HEK293T (cell line): ENCODE data around the gene ASIP.
"Not testable (repeated sequence)": the region's sequence is repeated elsewhere in the genome, so short reads cannot be mapped to it uniquely, and the experiment has no call there.

ENCODE experiments used
- CTCF ChIA-PET: fragments of 350-600 bp; formaldehyde crosslinking; extraction: SDS; loops from one replicate; lab custom pipeline; 2021; ENCODE audit warnings: antibody characterized with exemption, inconsistent platforms; lab: Yijun Ruan, JAX
- POLR2A ChIA-PET: fragments of 350-600 bp; formaldehyde crosslinking; extraction: SDS; loops from one replicate; lab custom pipeline; 2020; ENCODE audit warnings: antibody characterized with exemption, inconsistent platforms; lab: Yijun Ruan, JAX
- DNase-seq: peaks from one replicate; pipeline ENCODE4 v3.0.0; 2012; ENCODE audit warnings: mixed read lengths; ENCODE audit errors: extremely low spot score
- ARNT ChIP-seq: fragments of 450-650 bp; IDR thresholded peaks from 2 replicates; pipeline ENCODE4 v1.6.1; 2017; ENCODE audit warnings: mild to moderate bottlenecking
- BHLHE40 ChIP-seq: fragments of 450-650 bp; IDR thresholded peaks from 2 replicates; pipeline ENCODE4 v1.6.1; 2016; ENCODE audit warnings: mild to moderate bottlenecking, moderate library complexity, borderline replicate concordance
- CTBP1 ChIP-seq: fragments of 450-650 bp; IDR thresholded peaks from 2 replicates; pipeline ENCODE4 v1.6.1; 2016; ENCODE audit warnings: borderline replicate concordance
- ELF4 ChIP-seq: fragments of 450-650 bp; IDR thresholded peaks from 2 replicates; pipeline ENCODE4 v1.6.1; 2017; ENCODE audit warnings: antibody characterized with exemption
- FOXA1 ChIP-seq: fragments of 450-650 bp; IDR thresholded peaks from 2 replicates; pipeline ENCODE4 v1.6.1; 2016; ENCODE audit warnings: mild to moderate bottlenecking
- FOXK2 ChIP-seq: fragments of 450-650 bp; IDR thresholded peaks from 2 replicates; pipeline ENCODE4 v1.6.1; 2016; ENCODE audit warnings: mild to moderate bottlenecking
- FOXM1 ChIP-seq: fragments of 450-650 bp; IDR thresholded peaks from 2 replicates; pipeline ENCODE4 v1.6.1; 2017; ENCODE audit warnings: mild to moderate bottlenecking, borderline replicate concordance
- HDGF ChIP-seq: fragments of 450-650 bp; IDR thresholded peaks from 2 replicates; pipeline ENCODE4 v1.6.1; 2017; ENCODE audit warnings: antibody characterized with exemption, borderline replicate concordance
- L3MBTL2 ChIP-seq: fragments of 450-650 bp; conservative IDR thresholded peaks from 2 replicates; pipeline ENCODE4 v1.6.1; 2016; ENCODE audit warnings: mild to moderate bottlenecking
- LEF1 ChIP-seq: fragments of 450-650 bp; IDR thresholded peaks from 2 replicates; pipeline ENCODE4 v1.6.1; 2017; ENCODE audit warnings: mild to moderate bottlenecking, borderline replicate concordance
- NFRKB ChIP-seq: fragments of 450-650 bp; IDR thresholded peaks from 2 replicates; pipeline ENCODE4 v1.6.1; 2016; ENCODE audit warnings: mild to moderate bottlenecking, moderate library complexity
- SP1 ChIP-seq: fragments of 450-650 bp; IDR thresholded peaks from 2 replicates; pipeline ENCODE4 v1.6.1; 2017
- SUZ12 ChIP-seq: fragments of 450-650 bp; IDR thresholded peaks from 2 replicates; pipeline ENCODE4 v1.6.1; 2016; ENCODE audit warnings: mild to moderate bottlenecking
- TARDBP ChIP-seq: fragments of 450-650 bp; IDR thresholded peaks from 2 replicates; pipeline ENCODE4 v1.6.1; 2016
- ZNF384 ChIP-seq: fragments of 450-650 bp; IDR thresholded peaks from 2 replicates; pipeline ENCODE4 v1.6.1; 2016
- TF ChIP-seq, protein P1 (sequence below): fragments of 450-650 bp; IDR thresholded peaks from 2 replicates; pipeline ENCODE4 v1.6.1; 2016

The ASIP gene

DNA sequence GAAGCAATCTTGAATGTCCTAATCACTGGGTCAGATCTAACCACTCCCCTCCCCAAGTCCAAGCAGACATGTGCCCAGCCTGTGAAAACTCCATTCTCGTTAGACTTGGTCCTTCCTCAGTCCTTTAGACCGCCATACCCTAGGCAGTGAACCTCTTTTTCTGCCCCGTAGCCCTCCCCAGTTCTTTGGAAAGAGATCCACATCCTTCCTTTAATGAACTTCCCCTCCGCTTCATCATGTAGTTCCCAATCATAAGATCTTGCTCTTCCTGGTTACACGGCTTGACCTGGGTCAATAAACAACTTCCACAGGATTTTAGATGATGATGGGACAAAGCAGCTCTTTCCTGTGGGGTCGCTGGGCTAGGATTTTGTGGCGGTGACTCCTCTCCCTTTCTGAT is 52.4 kb downstream of the ASIP start:
- no peak for DNase-seq
- CTCF ChIA-PET: no interaction called here
- TF ChIP-seq FOXK2 (no peak), SUZ12 (no peak), CTBP1 (no peak), ZNF384 (no peak), L3MBTL2 (no peak), SP1 (no peak), LEF1 (no peak), BHLHE40 (no peak), ELF4 (no peak), TARDBP (no peak), NFRKB (no peak), FOXM1 (no peak), HDGF (no peak), ARNT (no peak), FOXA1 (no peak)
- TF ChIP-seq, protein P1, sequence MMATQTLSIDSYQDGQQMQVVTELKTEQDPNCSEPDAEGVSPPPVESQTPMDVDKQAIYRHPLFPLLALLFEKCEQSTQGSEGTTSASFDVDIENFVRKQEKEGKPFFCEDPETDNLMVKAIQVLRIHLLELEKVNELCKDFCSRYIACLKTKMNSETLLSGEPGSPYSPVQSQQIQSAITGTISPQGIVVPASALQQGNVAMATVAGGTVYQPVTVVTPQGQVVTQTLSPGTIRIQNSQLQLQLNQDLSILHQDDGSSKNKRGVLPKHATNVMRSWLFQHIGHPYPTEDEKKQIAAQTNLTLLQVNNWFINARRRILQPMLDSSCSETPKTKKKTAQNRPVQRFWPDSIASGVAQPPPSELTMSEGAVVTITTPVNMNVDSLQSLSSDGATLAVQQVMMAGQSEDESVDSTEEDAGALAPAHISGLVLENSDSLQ: no peak
- POLR2A ChIA-PET: no interaction called here

DNA sequence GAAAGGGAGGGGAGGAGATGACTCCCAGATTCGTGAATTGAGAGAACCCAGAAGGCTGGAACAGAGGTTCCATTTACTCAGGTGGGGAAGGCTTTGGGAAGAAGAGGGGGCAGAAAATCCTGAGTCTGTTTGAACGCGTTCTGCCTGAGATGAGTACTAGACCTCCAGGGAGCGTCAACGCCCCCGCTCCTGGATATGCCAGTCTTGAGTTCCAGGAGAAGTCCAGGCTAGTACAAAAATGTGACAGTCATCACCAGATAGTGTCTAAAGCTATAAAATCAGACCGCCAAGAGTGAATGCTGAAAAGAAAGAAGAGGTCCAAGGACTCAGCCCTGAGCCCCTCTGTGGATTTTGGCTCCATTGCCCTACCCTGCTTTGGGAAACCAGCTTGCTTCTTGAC is 53.3 kb downstream of the ASIP start:
- TF ChIP-seq ARNT (no peak), HDGF (no peak), SUZ12 (no peak), SP1 (no peak), LEF1 (no peak), L3MBTL2 (no peak), FOXA1 (no peak), BHLHE40 (no peak), ZNF384 (no peak), CTBP1 (no peak), FOXM1 (no peak)
- CTCF ChIA-PET: no interaction called here
- POLR2A ChIA-PET: no interaction called here
- DNase-seq: no peak

DNA sequence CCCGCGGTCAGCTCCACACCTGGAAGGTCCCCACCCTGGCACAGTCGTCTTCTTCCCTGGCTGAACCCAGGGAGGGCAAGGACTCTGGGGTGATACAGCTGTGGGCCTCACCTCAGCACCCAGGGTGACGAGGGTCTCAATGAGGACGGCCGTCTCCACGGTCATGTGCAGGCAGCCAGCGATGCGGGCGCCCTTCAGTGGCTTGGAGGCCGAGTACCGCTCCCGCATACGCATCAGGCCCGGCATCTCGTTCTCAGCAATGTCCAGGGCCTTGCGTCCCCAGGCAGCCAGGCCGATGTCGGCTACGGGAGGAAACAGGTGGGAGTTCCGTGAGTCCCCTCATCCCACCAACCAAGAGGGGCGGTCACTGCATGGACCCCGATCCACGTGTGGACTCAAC is 54.1 kb downstream of the ASIP start:
- no peak for DNase-seq
- POLR2A ChIA-PET: no interaction called here
- TF ChIP-seq SP1 (no peak), CTBP1 (no peak), L3MBTL2 (no peak), TARDBP (no peak), BHLHE40 (no peak), HDGF (no peak), LEF1 (no peak)
- CTCF ChIA-PET: no interaction called here

DNA sequence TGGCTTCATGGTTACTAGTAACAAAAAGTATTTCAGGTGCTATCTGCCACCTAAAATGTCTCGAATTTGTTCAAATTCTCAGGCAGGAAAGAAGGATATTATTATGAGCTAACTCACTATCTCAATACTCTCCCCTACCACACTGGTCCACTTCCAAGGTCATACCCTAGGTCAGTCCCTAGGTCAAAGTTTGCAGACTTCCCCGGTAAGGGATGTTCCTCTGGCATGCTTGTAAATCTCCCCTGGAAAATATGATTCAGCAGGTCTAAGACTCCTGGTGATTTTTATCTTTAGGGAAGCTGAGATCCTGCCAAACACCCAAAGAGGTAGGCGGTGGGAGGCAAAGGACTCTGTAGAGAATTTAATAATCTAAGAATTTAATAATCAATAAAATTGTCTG is 55.2 kb downstream of the ASIP start:
- ChIA-PET CTCF (interaction anchor here (0.6 kb wide), 1 partner anchor 9 kb away, joined by 5 read pairs; no protein-coding TSS in a partner anchor), POLR2A (no interaction called here)
- DNase-seq: no peak
- TF ChIP-seq SP1 (no peak), LEF1 (no peak), TARDBP (no peak), ELF4 (no peak), SUZ12 (no peak), FOXM1 (no peak), ZNF384 (no peak), ARNT (no peak), BHLHE40 (no peak), HDGF (no peak), L3MBTL2 (no peak), NFRKB (no peak), CTBP1 (no peak), FOXK2 (no peak), FOXA1 (no peak)
- TF ChIP-seq, protein P1: no peak

DNA sequence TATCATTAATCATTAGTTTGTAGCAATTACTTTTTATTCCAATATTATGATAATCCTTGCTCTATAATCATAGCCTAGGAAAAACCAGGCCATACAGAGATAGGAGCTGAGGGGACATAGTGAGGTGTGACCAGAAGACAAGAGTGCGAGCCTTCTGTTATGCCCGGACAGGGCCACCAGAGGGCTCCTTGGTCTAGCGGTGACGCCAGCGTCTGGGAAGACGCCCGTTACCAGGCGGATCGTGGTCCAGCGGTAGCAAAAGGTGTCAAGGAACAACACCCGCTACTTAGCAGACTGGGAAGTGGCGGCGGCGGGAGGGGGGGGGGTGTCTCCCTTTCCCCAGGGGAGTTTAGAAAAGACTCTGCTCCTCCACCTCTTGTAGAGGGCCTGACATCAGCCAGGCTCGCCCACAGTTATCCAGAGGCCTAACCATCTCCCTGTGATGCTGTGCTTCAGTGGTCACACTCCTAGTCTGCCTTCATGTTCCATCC is 57.1 kb downstream of the ASIP start:
- CTCF ChIA-PET, POLR2A ChIA-PET, DNase-seq: not testable (repeated sequence)

DNA sequence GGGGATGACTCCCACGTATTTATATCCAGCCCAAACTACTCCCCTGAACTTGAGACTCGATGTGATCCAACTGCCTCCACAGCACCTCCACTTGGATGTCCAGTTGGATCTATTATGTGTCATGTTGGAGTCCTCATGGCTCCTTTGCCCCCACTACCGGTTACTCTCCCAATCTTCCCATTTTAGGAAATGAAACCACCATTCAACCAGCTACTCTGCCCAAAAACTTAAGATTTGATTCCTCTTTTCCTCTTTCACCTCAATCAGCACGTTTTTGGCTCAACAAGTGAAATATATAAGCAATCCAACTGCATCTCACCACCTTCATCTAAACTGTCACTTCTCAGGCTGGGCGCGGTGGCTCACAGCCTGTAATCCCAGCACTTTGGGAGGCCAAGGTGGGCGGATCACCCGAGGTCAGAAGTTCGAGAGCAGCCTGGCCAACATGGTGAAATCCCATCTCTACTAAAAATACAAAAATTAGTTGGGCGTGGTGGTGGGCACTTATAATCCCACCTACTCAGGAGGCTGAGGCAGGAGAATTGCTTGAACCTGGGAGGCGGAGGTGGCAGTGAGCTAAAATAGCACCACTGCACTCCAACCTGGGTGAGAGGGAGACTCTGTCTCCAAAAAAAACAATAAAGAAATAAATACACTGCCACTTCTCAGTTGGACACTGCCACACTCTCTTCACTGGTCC is 58.5 kb downstream of the ASIP start:
- POLR2A ChIA-PET: interaction anchor here (1.6 kb wide), 1 partner anchor 63 kb away, joined by 3 read pairs; the partner anchor contains the start of gene ITCH
- CTCF ChIA-PET: interaction anchor here (0.6 to 1.2 kb wide), 4 partner anchors 9 to 109 kb away, joined by 3 to 4 read pairs (median 3); no protein-coding TSS in a partner anchor
- DNase-seq: no peak
- TF ChIP-seq SUZ12 (no peak), FOXA1 (no peak), FOXM1 (no peak), NFRKB (no peak), ZNF384 (no peak), ELF4 (no peak)

DNA sequence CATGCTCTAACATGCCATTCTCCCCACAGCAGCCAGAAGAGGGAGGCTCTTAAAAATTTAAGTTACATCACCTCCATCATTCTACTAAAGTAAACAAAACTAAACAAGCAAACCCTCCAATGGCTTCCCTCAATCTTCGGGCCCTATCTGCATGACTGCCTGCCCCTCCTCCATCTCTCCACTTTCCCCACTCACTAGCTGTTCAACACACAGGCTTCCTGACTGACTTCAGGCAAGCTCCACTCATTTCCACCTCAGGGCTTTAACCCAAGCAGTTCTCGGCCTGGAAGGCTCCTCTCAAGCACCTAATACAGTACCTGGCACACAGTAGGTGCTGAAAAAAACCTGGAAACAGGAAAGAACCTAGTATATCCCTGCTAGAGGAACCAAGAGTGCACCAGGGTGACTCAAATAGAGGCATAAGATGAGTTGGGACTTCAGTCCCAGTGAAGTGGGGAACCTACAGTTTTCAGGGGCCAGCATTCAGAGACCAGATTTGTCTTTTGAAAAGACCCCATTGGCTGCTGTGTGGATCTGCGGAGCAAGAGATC is 59.1 kb downstream of the ASIP start:
- no peak for DNase-seq
- ChIA-PET POLR2A (interaction anchor here (1.6 to 2.8 kb wide), 2 partner anchors 62 to 216 kb away, joined by 3 to 18 read pairs; partner anchors contain the start of genes DYNLRB1 and ITCH), CTCF (interaction anchor here (0.6 to 1.1 kb wide), 3 partner anchors 13 to 109 kb away, joined by 3 to 4 read pairs (median 3); no protein-coding TSS in a partner anchor)
- TF ChIP-seq NFRKB (no peak), LEF1 (no peak)
- TF ChIP-seq, protein P1: peak; percentile 12; the same call in 1 of the 2 replicates
